Measurements from ENCODE around the gene ERG. TPM values are rescaled to one million over a fixed set of nuclear protein-coding genes. Genes with fewer than 3 reads are reported as not detected.

Gene ERG
- polyA plus RNA-seq, 1 donor from 2014 or later, result not detected

GRCh38 chr21:38359835-38360234, 138.4 kb downstream of the ERG start:
- H3K27ac ChIP-seq (ENCODE audit: low read length), result no peak overlapping the region
- no peaks in the 10 kb centered on the region for H3F3A ChIP-seq (ENCODE audit: insufficient read depth, low read length, poor library complexity, severe bottlenecking)
- no peaks in the 10 kb centered on the region for H3K36me3 ChIP-seq (ENCODE audit: insufficient read depth, low read length)
- no peak overlapping the region for H2AFZ ChIP-seq (ENCODE audit: low read depth, low read length)
- no peak overlapping the region for H3K4me3 ChIP-seq (ENCODE audit: low read length)
- no peaks in the 10 kb centered on the region for H3K79me2 ChIP-seq (replicated peaks; ENCODE audit: insufficient read depth, low read length)
- TF ChIP-seq RAD21 (conservative IDR thresholded peaks at IDR 0.05), result no peak
- TF ChIP-seq MXI1 (conservative IDR thresholded peaks at IDR 0.05; ENCODE audit: poor library complexity, severe bottlenecking), result no peak
- no peak for TF ChIP-seq TAF1 (IDR thresholded peaks at IDR 0.05; ENCODE audit: low read depth)
- no peak for TF ChIP-seq REST (IDR thresholded peaks at IDR 0.05; ENCODE audit: borderline replicate concordance)
- TF ChIP-seq SMC3 (conservative IDR thresholded peaks at IDR 0.05; ENCODE audit: poor library complexity), result no peak
- TF ChIP-seq POLR2AphosphoS5 (IDR thresholded peaks at IDR 0.05), result no peak
- H3K9me2 ChIP-seq (ENCODE audit: insufficient read depth, low read length), result no peaks in the 10 kb centered on the region
- H3K9ac ChIP-seq (ENCODE audit: low read length), result no peak overlapping the region
- no peak overlapping the region for H3K4me2 ChIP-seq (ENCODE audit: low read length)
- H4K20me1 ChIP-seq (ENCODE audit: insufficient read depth), result no peaks in the 10 kb centered on the region
- no peaks in the 10 kb centered on the region for H3K9me3 ChIP-seq (ENCODE audit: low read length)
- no peaks in the 10 kb centered on the region for H3K27me3 ChIP-seq (ENCODE audit: insufficient read depth, low read depth, low read length)

- Histone ChIP-seq H3K79me2 (replicated peaks; ENCODE audit: insufficient read depth, low read length) (no peaks in the 10 kb centered on the region), H2AFZ (ENCODE audit: low read depth, low read length) (no peak overlapping the region), H3K27me3 (ENCODE audit: insufficient read depth, low read depth, low read length) (no peaks in the 10 kb centered on the region), H3K9me3 (ENCODE audit: low read length) (no peaks in the 10 kb centered on the region), H3K9ac (ENCODE audit: low read length) (no peak overlapping the region), H4K20me1 (ENCODE audit: insufficient read depth) (no peaks in the 10 kb centered on the region), H3K36me3 (ENCODE audit: insufficient read depth, low read length) (no peaks in the 10 kb centered on the region), H3K9me2 (ENCODE audit: insufficient read depth, low read length) (no peaks in the 10 kb centered on the region), H3K4me3 (ENCODE audit: low read length) (no peak overlapping the region), H3F3A (ENCODE audit: insufficient read depth, low read length, poor library complexity, severe bottlenecking) (no peaks in the 10 kb centered on the region), H3K27ac (ENCODE audit: low read length) (no peak overlapping the region), H3K4me2 (ENCODE audit: low read length) (no peak overlapping the region)
- TF ChIP-seq SMC3 (conservative IDR thresholded peaks at IDR 0.05; ENCODE audit: poor library complexity) (no peak), CTCF (IDR thresholded peaks at IDR 0.05; ENCODE audit: poor library complexity, severe bottlenecking) (no peak), REST (IDR thresholded peaks at IDR 0.05; ENCODE audit: borderline replicate concordance) (no peak), MXI1 (conservative IDR thresholded peaks at IDR 0.05; ENCODE audit: poor library complexity, severe bottlenecking) (no peak), RAD21 (conservative IDR thresholded peaks at IDR 0.05) (no peak), EZH2 (IDR thresholded peaks at IDR 0.05; ENCODE audit: borderline replicate concordance, insufficient read depth, low read length, poor library complexity, severe bottlenecking) (no peak), POLR2AphosphoS5 (IDR thresholded peaks at IDR 0.05) (no peak), EP300 (conservative IDR thresholded peaks at IDR 0.05; ENCODE audit: poor library complexity, severe bottlenecking) (no peak), TAF1 (IDR thresholded peaks at IDR 0.05; ENCODE audit: low read depth) (no peak)
These were observed 139.2 kb downstream of the ERG start for GRCh38 chr21:38359090-38359489.
